Measurements from ENCODE around the gene LENG8. TPM values are rescaled to one million over a fixed set of nuclear protein-coding genes. Genes with fewer than 3 reads are reported as not detected.
A peak's percentile ranks its signal among the peaks of the same experiment; 100 is the strongest.
"Not testable (repeated sequence)": the region's sequence is repeated elsewhere in the genome, so short reads cannot be mapped to it uniquely, and the experiment has no call there.

The LENG8 gene
- total RNA-seq, 1 donor from 2014 or later, result 57.8 TPM

DNA sequence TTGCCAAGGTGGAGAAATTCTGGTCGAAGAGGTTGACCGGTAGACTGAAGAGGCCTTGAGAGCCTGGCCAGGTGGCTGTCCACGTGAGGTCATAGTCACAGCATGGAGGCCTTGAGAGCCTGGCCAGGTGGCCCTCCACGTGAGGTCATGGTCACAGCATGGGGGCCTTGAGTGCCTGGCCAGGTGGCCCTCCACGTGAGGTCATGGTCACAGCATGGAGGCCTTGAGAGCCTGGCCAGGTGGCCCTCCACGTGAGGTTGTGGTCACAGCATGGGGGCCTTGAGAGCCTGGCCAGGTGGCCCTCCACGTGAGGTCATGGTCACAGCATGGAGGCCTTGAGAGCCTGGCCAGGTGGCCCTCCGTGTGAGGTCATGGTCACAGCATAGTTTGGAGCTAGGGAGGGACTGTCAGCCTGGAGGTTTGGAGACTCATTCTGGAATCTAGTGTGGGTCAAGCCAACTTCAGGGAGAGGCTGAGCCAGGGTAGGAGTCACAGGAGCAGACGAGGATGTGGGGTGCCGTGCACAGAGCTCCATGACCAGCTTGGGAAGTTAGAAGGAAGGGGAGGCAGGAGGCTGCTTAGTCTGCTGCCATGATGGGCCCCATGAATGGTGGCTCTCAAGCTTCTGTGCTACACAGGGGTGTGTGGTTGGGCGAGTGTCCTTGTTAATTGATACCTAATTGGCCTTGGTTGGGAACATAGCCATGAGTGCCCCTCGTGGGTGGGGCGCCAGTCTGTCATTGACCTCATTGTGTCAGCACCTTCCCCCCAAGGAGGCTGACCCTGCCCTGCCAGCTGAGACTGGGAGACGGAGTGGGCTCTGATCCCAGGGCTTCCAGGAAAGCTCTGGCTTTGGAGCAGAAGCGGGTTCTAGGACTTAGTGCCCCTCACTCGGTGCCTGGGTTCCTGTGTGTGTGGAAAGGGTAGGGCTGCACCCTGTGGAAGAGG lies 10.6 kb downstream of the LENG8 start:
- DNase-seq (ENCODE audit: low spot score), result no peak
- no peak for ATAC-seq

DNA sequence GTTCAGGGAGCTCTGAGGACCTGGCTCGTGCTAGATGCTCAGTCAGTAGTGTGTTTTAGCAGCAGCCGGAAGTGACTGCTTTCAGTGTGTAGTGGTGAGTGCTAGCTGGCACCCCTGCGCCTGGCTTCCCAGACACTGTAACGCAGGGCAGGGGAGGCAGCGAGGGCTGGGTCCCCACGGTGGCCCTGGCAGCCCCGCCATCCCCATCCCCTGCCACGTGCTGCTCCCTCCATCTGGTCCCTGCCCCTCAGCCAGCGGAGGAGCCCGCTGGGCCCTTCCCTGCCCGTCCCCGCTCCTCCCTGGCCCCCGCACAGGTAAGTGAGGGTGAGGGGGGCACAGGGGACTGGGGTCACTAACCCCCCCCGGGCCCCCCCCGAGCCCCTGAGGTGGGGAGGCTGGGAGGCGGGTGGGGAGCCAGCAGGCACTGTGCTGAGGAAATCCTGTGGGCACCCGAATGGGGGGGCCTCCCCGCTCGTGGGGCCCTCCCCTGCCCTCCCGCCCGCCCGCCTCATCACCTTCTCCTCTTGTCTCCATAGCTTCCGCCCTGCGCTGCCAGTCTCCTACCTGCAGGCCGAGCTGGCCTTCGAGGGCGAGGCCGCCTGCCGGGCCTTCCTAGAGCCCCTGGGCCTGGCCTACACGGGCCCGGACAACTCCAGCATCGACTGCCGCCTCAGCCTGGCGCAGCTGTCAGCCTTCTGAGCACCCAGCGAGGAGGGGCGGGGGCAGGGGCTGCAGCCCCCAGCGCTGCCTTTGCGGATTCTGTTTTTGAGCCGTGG lies 11.4 kb downstream of the LENG8 start:
- DNase-seq (ENCODE audit: low spot score) (no peak), ATAC-seq (no peak)

DNA sequence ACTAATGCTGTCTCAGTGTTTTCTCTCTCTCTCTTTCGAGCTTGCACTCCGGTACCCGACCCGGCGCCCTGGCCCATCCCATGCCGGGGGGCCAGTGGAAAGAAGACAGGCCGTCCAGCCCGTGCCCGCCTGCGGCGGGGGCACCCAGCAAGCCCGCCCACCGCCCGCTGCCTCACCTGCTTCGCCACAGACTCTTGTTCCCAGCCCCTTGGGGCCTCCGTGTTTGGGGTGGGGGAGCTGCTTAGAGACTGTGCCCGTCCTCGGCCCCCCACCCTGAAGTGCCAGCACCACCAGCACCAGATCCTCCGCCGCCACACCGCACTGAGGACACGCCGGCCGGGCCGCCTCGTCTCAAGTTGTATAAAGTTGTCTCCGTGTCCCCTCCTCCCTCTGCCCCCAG lies 12.2 kb downstream of the LENG8 start:
- DNase-seq (ENCODE audit: low spot score), result no peak
- no peak for ATAC-seq

DNA sequence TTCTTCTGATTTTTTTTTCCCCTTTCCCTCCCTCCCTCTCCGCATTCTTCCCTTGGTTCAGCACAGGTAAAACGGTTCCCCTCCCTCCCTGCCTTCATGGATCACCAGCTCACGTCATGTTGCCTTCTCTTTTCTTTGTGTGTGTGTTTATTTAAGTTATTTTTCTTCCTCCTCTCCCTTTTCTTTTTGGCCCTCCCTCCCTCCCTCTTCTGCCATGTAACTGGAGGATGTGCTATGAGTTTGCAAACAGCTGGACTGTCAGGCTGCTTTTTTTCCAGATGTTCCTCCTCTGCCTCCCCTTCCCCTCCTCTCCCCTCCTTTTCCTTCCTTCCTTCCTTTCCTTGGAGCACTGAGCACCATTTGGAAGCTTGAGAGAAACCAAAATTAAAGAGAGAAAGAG lies 12.6 kb downstream of the LENG8 start:
- ATAC-seq (no peak), DNase-seq (ENCODE audit: low spot score) (no peak)

DNA sequence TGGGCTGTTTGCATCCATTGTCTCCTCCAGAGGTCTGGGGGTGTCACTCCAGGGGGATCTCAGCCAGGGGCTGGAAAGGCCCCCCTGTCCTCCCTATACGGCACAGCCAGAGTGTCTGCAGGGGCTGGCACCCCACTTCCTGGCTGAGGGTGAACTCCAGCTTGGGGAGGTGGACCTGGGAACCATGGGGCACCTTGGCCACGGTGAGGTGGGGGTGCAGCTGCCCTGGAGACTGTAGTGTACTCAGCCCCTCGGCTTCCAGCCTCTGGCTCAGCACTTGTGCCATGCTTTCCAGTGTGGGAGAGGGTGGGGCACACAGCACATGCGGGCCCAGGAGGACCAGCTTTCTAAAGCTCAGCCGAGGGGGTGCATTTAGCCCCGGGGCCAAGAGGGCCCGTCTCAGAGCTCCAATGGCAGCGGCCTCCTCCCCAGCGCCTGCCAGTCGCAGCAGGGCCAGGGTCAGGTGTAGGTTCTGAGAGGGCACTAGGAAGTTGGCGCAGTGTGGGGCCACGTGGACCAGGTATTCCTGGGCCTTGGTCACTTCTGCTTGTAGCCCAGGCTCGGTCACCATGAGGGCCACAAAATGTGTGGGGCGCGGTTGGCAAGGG lies 13.2 kb downstream of the LENG8 start:
- ATAC-seq (no peak), DNase-seq (ENCODE audit: low spot score) (no peak)

DNA sequence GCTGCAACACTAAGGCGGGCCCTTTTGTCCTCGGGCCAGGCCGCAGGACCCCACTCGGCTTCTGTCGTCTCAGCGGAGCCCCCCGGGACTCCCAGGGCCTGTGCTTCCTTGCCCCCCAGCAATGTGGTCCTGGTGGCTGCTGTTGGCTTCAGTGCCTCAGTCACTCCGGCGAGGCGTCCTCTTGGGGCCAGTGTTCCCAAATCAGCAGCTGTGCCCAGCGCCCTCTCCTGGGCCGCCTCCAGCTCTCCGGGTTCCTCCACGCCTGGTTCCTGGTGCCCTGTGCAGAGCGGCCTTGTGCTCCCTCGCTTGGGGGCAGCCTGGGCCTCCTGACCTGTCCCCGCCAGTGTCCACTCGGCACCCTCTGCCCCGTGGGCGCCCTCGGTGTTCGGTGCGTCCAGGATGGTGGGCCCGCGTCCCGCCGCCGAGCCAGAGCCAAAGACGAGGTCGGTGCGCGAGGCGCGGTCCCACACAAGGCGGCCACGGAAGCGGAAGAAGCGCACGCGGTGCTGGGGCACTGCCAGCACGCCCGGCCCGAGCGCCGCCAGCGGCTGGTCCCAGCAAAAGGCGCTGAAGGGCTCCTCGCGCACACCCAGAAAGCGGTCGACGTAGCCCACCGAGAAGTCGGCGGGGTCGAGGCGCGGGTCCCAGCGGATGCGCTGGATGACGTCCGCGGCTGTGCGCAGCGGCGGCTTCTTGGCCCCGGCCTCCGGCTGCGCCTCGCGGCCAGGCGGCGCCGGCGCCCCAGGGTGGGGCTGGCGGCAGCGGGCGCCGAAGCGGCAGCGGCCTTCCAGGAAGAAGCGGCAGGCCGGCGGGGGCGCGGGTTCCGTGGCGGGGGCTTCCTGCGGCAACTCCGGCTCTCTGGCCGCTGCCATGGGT lies 13.9 kb downstream of the LENG8 start:
- DNase-seq (ENCODE audit: low spot score), result peak; percentile 82
- peak; percentile 38 for ATAC-seq

DNA sequence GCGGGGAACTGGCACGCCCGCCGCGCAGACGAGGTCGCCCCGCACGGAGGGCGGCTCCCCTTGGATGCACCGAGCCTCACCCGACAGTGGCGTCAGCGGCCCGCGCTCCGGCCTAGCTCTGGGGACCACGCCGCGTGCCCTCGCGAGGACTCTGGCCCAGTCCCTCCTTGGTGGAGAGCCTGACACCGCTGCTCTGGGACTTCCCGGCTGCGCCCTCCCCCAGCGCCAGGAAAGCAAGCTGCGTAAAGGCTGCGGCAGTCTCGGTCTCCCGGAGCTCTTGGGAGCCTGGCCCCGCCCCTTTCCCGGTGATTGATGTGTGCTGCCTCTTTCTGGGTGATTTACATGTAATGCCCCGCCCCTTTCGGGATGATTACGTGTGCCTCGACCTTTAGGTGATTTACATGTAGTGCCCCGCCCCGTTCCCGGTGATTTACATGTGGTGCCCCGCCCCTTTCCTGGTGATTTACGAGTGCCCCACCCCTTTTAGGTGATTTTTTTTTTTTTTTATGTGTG lies 14.6 kb downstream of the LENG8 start, which contains the start of gene LENG9:
Gene LENG9 (minus strand): TSS at position 248 of the 513 bp plus-strand sequence. CDS start 252 bp downstream, outside the sequence.
- peak; percentile 98 for DNase-seq (ENCODE audit: low spot score)
- ATAC-seq, result peak; percentile 74

GRCh38 chr19:54464044-54464629 lies 15.1 kb downstream of the LENG8 start:
- peak; percentile 69 for ATAC-seq
- peak; percentile 95 for DNase-seq (ENCODE audit: low spot score)

DNA sequence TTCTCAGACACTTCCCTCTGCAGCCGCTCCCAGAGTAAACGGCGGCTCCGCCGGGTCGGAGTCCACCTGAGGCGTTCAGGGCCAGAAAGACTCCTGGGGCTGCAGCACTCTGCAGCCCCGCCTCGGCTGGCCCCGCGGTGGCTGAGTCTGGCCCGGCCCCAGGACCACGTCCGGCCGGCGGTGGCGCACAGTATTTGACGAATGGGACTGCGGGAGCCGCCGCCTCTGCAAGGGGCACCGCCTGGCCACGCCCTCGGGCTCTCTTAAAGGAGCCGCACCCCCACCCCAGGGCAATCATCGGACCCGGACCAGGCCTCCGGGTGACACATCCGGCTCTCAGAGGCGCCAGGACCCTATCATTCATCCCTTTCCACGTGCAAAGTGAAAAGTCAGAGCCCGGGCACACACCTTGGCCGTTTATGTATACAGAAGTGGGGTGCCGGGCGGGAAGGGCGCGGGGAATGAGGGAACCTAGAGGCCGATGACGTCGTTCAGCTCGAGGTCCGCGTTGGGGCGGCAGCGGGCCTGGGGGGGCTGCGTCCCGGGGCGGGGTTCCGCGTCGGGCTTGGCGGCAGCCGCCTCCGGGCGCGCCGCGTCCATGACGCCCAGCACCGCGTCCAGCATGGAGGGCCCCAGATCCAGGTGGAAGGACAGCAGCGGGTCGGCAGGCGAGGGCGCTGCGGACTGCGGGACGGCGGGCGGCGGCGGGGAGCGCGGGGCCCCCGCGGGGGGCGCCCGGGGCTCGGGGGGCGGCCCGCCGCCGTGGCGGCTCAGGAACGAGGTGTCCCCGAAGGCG lies 15.8 kb downstream of the LENG8 start:
- DNase-seq (ENCODE audit: low spot score) (peak; percentile 93), ATAC-seq (peak; percentile 66)

DNA sequence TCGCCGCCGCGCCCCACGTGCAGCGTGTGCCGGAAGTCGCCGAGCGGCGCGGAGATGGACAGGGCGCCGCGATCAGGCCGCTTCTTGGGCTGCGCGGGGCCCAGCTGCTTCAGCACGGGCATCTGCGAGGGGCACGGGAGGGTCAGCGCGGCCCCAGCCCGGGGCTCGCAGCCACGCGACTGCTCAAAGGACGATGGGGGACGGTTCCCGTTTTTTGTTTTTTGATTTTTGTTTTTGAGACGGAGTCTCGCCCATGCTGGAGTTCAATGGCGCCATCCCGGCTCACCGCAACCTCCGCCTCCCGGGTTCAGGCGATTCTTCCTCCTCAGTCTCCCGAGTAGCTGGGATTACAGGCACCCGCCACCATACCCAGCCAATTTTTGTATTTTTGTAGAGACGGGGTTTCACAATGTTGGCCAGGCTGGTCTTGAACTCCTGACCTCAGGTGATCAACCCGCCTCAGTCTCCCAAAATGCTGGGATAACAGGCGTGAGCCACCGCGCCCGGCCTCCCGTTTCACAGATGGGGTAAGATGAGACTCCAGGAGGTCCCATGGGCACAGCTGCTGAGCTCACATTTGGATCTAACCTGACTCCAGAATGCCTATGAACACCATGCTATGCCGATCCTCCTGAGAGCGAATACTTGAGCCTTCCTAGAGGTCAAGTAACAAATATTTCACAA lies 16.6 kb downstream of the LENG8 start:
- ATAC-seq (no peak), DNase-seq (ENCODE audit: low spot score) (no peak)

- not testable (repeated sequence) for DNase-seq (ENCODE audit: low spot score); ATAC-seq
Measured at GRCh38 chr19:54466110-54466480, 17.1 kb downstream of the LENG8 start.

GRCh38 chr19:54469496-54469934 lies 20.5 kb downstream of the LENG8 start:
- ATAC-seq (no peak), DNase-seq (ENCODE audit: low spot score) (no peak)

GRCh38 chr19:54470276-54470887 lies 21.4 kb downstream of the LENG8 start:
- DNase-seq (ENCODE audit: low spot score), result no peak
- ATAC-seq, result no peak

DNA sequence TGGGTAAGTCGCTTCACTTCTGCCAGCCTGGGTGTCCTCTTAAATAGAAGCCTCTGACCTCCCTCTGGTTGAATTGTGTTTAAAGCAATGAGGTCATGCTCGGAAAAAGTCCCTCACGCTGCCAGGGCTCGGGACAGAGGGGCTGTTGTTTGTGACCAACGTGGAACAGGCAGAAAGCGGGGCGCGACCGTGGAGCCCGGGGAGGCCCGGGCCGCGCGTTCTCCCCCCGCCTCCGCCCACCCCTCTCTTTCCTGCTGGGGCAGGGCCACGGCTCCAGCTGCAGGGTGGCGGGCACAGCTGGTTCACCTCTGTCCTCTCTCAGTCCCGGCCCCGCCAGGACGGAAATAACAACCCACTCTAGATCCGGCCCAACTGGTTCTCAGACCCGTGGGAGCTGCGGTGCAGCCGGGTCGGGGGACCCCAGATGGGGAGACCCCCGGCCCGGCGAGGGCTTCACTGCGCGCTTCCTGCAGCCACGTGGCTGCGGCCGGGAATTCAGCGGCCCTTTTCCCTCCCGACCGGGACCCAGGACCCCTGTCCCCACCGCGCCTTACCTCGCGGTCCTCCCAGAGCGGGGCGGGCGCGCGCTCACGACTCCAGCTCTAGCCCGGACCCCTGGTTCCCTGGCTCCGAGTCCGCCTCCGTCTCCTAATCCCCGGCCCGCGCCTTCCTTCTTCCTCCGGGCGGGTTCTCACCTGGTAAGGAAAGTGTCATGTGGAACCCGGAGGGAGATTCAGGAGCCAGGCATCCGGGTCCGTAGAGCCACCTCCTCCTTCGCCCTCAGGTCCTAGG lies 22.2 kb downstream of the LENG8 start:
- no peak for DNase-seq (ENCODE audit: low spot score)
- ATAC-seq, result peak; percentile 10

DNA sequence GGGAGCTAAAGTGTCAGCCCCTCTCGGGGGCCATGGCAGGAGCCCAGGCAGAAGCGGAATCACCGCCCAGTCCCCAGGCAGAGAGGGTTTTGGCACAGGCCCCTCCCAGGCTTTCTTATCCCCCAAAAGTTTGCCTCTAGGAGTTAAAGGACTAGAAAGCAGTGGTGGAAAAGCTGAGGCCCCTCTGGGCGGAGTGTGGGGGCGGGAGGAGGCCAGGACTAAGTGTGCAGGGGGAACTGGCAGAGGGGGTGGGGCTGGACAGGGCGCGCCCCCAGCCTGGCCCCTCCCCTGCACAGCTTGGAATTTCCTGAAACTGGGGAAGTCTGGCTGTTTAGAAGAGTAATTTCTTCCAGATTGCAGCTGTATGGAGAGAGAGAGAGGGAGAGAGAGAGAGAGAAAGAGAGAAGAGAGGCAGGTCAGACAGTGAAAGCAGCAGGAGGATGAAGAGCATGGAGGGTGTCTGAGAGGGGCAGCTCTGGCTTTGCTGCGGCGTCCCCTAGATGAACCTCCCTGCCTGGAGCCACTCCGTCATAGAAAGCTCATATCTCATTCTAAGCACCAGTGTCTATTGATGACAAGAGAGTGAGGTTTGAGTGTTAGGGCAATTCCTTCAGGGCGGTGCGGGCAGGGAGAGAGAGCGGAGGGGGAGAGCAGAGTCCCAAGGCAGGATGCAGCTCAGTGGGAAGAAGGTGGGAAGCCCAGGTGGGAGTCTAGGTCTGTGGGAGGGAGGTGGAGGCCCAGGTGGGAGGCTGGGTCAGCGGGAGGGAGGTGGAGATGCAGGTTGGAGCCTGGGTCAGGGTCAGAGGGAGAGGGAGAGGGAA lies 24.3 kb downstream of the LENG8 start, which contains the start of gene CDC42EP5:
Gene CDC42EP5 (minus strand): TSS at position 226 of the 821 bp plus-strand sequence. CDS start 7,749 bp downstream, outside the sequence.
- ATAC-seq (peak; percentile 76), DNase-seq (ENCODE audit: low spot score) (no peak)

DNA sequence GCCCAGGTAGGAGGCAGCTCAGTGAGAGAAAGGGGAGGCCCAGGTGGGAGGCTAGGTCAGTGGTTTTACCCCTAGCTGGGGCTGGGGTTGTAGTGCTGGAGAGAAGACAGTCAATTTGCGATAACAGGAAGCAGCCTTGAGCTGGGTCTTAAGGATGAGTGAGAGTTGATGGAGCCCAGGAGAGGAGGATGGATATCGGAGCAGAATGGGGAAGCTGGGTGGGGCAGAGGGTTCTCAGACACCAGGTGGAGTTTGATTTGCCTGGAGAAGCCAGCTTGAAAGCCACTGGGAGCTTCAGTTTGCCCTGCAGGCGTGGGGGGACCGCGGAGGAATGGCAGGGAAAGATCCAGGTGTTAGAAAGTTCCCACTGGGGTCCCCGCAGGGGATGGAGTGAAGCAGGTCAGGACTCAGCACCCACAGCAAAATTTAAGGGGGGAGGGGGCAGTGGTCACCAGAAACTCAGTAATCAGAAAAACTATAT lies 24.9 kb downstream of the LENG8 start:
- ATAC-seq (no peak), DNase-seq (ENCODE audit: low spot score) (no peak)

Measured in left lobe of liver (tissue), 2 donors.